Testis (tissue), 2 donors: ENCODE data around the gene TSPAN1.

ENCODE experiments used
- CTCF ChIP-seq, 3 experiments: fragments of 450-650 bp in 2 of 3; fragments of 200-600 bp in 1 of 3; sonication (generic) in 1 of 3; IDR thresholded peaks; one replicate each; pipeline ENCODE4 v1.5.1; 2016 to 2019; ENCODE audit warnings: antibody characterized with exemption in 3 of 3, mild to moderate bottlenecking in 2 of 3, moderate library complexity in 1 of 3
- POLR2A ChIP-seq: fragments of 450-650 bp; IDR thresholded peaks from one replicate; pipeline ENCODE4 v1.6.1; 2017; ENCODE audit warnings: antibody characterized with exemption, mild to moderate bottlenecking, moderate library complexity

GRCh38 chr1:46203738-46204405 lies 29.0 kb downstream of the TSPAN1 start:
- TF ChIP-seq CTCF (IDR thresholded peaks at IDR 0.05) (no peak), POLR2A (no peak)
